IMR-90 (cell line): Measurements from ENCODE around the gene BCO2. TPM values are rescaled to one million over a fixed set of nuclear protein-coding genes. Genes with fewer than 3 reads are reported as not detected.
A peak's percentile ranks its signal among the peaks of the same experiment; 100 is the strongest.

Experiments
- ATAC-seq: fragments of 200-7000 bp; cut with Tn5 transposase; 2 replicates; pipeline ENCODE4 v1.9.1; 2020; ENCODE audit warnings: low read depth, mild to moderate bottlenecking, moderate library complexity
- BruUV-seq: library from RNA; stranded (reverse); fragments of 400-500 nt; replicated peaks from 2 replicates; lab custom pipeline; 2021; lab: Mats Ljungman, UMichigan
- CTCF ChIA-PET: fragments of 300-600 bp; formaldehyde crosslinking; extraction: SDS; loops from one replicate; lab custom pipeline; 2021; ENCODE audit warnings: antibody characterized with exemption; lab: Yijun Ruan, JAX
- POLR2A ChIA-PET: fragments of 300-600 bp; sonication (Branson Sonifier 250); formaldehyde crosslinking; loops from one replicate; lab custom pipeline; 2022; ENCODE audit warnings: antibody characterized with exemption; ENCODE audit not compliant: unreplicated experiment; lab: Charles Lee
- DNase-seq: peaks from one replicate; pipeline ENCODE4 v3.0.0; 2013
- H2AFZ ChIP-seq: replicated peaks from 2 replicates; pipeline ENCODE3; 2013; ENCODE audit warnings: low read length, mild to moderate bottlenecking; ENCODE audit not compliant: poor library complexity
- H2AK5ac ChIP-seq: 2 replicates; pipeline ENCODE4 v1.6.1; 2013; ENCODE audit warnings: low read depth, low read length, inconsistent platforms
- H2AK9ac ChIP-seq: replicated peaks from 2 replicates; pipeline ENCODE3; 2013; ENCODE audit warnings: mild to moderate bottlenecking, low read depth, low read length, moderate library complexity; ENCODE audit not compliant: poor library complexity
- H2BK120ac ChIP-seq: 2 replicates; pipeline ENCODE4 v1.6.1; 2013; ENCODE audit warnings: low read depth, low read length, inconsistent platforms
- H2BK15ac ChIP-seq: 3 replicates; pipeline ENCODE4 v1.6.1; 2013; ENCODE audit warnings: low read depth, low read length, inconsistent platforms
- H2BK20ac ChIP-seq: 2 replicates; pipeline ENCODE4 v1.6.1; 2013; ENCODE audit warnings: low read depth, mild to moderate bottlenecking, inconsistent platforms, low read length, moderate library complexity
- H2BK5ac ChIP-seq: 2 replicates; pipeline ENCODE4 v1.6.1; 2013; ENCODE audit warnings: mild to moderate bottlenecking, low read depth, low read length, inconsistent platforms; ENCODE audit not compliant: poor library complexity, severe bottlenecking
- H3K14ac ChIP-seq: replicated peaks from 2 replicates; pipeline ENCODE4 v1.6.1; 2013; ENCODE audit warnings: low read depth, low read length, inconsistent platforms
- H3K18ac ChIP-seq: 2 replicates; pipeline ENCODE4 v1.6.1; 2013; ENCODE audit warnings: low read depth, low read length, control low read depth
- H3K23ac ChIP-seq: 2 replicates; pipeline ENCODE4 v1.6.1; 2013; ENCODE audit warnings: low read depth, low read length, inconsistent platforms
- H3K27ac ChIP-seq: 2 replicates; pipeline ENCODE4 v1.5.1; 2013; ENCODE audit warnings: mild to moderate bottlenecking, control low read depth, low read length; ENCODE audit not compliant: insufficient read depth
- H3K27me3 ChIP-seq: 2 replicates; pipeline ENCODE4 v1.6.1; 2013; ENCODE audit warnings: low read length; ENCODE audit not compliant: control insufficient read depth, insufficient read depth
- H3K36me3 ChIP-seq: 2 replicates; pipeline ENCODE4 v1.6.1; 2013; ENCODE audit warnings: low read length, mixed read lengths; ENCODE audit not compliant: control insufficient read depth, insufficient read depth
- H3K4ac ChIP-seq: 2 replicates; pipeline ENCODE4 v1.6.1; 2013; ENCODE audit warnings: low read depth, low read length, inconsistent platforms
- H3K4me1 ChIP-seq: 2 replicates; pipeline ENCODE4 v1.6.1; 2013; ENCODE audit warnings: low read length, mixed read lengths; ENCODE audit not compliant: control insufficient read depth, insufficient read depth
- H3K4me2 ChIP-seq: 2 replicates; pipeline ENCODE4 v1.6.1; 2013; ENCODE audit warnings: low read depth, mild to moderate bottlenecking, control low read depth, low read length, moderate library complexity
- H3K4me3 ChIP-seq: 2 replicates; pipeline ENCODE4 v1.5.1; 2013; ENCODE audit warnings: low read depth, mild to moderate bottlenecking, control low read depth, low read length, moderate library complexity; ENCODE audit not compliant: insufficient read depth
- H3K56ac ChIP-seq: 2 replicates; pipeline ENCODE4 v1.6.1; 2013; ENCODE audit warnings: low read length, inconsistent platforms; ENCODE audit not compliant: insufficient read depth; ENCODE audit errors: extremely low read depth
- H3K79me1 ChIP-seq, 2 experiments: 2 replicates each; pipeline ENCODE4 v1.6.1; 2013; ENCODE audit warnings: low read length in 2 of 2, inconsistent platforms in 1 of 2, low read depth in 1 of 2
- H3K9ac ChIP-seq: 2 replicates; pipeline ENCODE4 v1.6.1; 2013; ENCODE audit warnings: low read depth, low read length, control low read depth
- H3K9me1 ChIP-seq: 2 replicates; pipeline ENCODE4 v1.6.1; 2013; ENCODE audit warnings: low read length, inconsistent platforms; ENCODE audit not compliant: insufficient read depth
- H3K9me3 ChIP-seq: 2 replicates; pipeline ENCODE4 v1.6.1; 2013; ENCODE audit warnings: low read length; ENCODE audit not compliant: control insufficient read depth, insufficient read depth
- H4K20me1 ChIP-seq: 2 replicates; pipeline ENCODE4 v1.6.1; 2013; ENCODE audit warnings: low read length, inconsistent platforms; ENCODE audit not compliant: insufficient read depth
- H4K5ac ChIP-seq: 2 replicates; pipeline ENCODE4 v1.6.1; 2013; ENCODE audit warnings: mild to moderate bottlenecking, low read depth, low read length, control low read depth
- H4K8ac ChIP-seq, 2 experiments: 2 replicates each; pipeline ENCODE4 v1.6.1; 2013; ENCODE audit warnings: low read depth in 2 of 2, low read length in 2 of 2, control low read depth in 1 of 2, inconsistent platforms in 1 of 2
- H4K91ac ChIP-seq: 2 replicates; pipeline ENCODE4 v1.6.1; 2013; ENCODE audit warnings: low read depth, low read length, inconsistent platforms; ENCODE audit not compliant: insufficient read depth
- NFE2L2 ChIP-seq: fragments of 150-350 bp; IDR thresholded peaks from 2 replicates; pipeline ENCODE4 v1.6.1; 2016; ENCODE audit warnings: low read depth, mild to moderate bottlenecking, low read length
- RAD21 ChIP-seq: IDR thresholded peaks from 2 replicates; pipeline ENCODE4 v1.6.1; 2012; ENCODE audit warnings: low read length, improper control_type of control experiment
- RCOR1 ChIP-seq: IDR thresholded peaks from 2 replicates; pipeline ENCODE4 v1.6.1; 2012; ENCODE audit warnings: mild to moderate bottlenecking, low read length, improper control_type of control experiment; ENCODE audit not compliant: insufficient replicate concordance
- WGBS, 2 experiments: methylation state at CpG; one replicate each; pipeline versions ENCODE4 v1.1.5 to v1.1.7; 2013; ENCODE audit warnings: missing lambda C conversion rate in 2 of 2; ENCODE audit not compliant: insufficient read length in 1 of 2; ENCODE audit errors: extremely low coverage in 2 of 2; 5-methylcytosine and 5-hydroxymethylcytosine counted together
- dilution Hi-C: fragments of 300-500 bp; cut with HindIII; formaldehyde crosslinking; loops from one replicate; pipeline ENCODE4 v1.14.3; 2018; ENCODE audit warnings: low sequenced_read_pairs; ENCODE audit not compliant: unreplicated experiment
- in situ Hi-C: fragments of 300-500 bp; cut with MboI; formaldehyde crosslinking; loops from 3 replicates; pipeline ENCODE4 v1.14.3; 2019; ENCODE audit warnings: low sequenced_read_pairs, inconsistent platforms, mixed read lengths
- intact Hi-C: fragments of 100-400 bp; cut with micrococcal nuclease; formaldehyde crosslinking; loops from 2 replicates; pipeline ENCODE4 v1.10.0; 2022
- polyA plus RNA-seq, 3 experiments: library from polyadenylated mRNA; depleted of rRNA; stranded (reverse); fragments of >200 nt; gene quantifications; 2 replicates each; pipeline ENCODE4 v1.2.3, GENCODE V29; 2012; ENCODE audit warnings: low replicate concordance in 1 of 3
- total RNA-seq: library from RNA; depleted of rRNA; stranded (reverse); fragments of >200 nt; gene quantifications from 2 replicates; pipeline ENCODE4 v1.2.3, GENCODE V29; 2012

BCO2 gene
- total and polyA plus RNA-seq, 2 of the 4 experiments (the other 2 are of a cell fraction): 0.18 to 0.68 TPM

DNA sequence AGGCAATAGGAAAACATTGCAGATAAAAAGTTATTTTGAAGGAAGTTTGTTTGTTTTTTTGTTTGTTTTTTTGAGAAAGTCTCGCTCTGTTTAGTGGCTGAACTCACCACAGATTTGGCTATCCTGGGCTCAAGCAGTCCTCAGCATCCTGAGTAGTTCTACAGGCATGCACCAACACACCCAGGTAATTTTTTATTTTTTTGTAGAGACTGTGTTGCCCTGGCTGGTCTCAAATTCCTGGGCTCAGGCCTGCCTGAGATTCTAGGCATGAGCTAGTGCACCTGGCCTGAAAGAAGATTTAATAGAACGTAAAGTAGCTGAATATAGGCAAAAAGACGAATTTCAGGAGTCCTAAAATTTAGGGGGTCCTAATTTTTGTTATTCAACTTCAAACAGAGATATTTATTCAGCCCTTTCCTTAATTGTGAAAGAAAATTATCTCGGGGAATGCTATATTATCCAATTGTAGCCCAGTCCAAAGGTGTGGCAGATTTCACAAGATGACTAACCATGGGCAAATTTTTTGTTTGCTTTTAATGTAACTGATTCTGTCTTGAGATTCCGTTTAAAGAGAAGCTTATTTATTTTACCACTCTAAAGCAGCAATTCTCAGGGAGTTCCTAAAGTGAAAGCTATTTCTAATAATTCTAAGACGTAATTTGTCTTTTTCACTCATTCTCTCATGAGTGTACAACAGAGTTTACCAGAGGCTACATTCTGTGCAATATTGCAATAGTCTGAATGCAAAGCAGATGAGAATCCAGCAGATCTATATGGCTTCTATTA, 12.4 kb upstream of the BCO2 start:
- no CpG with 5 or more reads among the region's 6 CpGs for WGBS, 2 experiments
- dilution Hi-C loops: no loop called here
- no peaks in the 10 kb centered on the region for H3K27me3 ChIP-seq
- H4K91ac ChIP-seq: no peak overlapping the region
- no peak overlapping the region for H3K14ac ChIP-seq
- H2AFZ ChIP-seq: no peak overlapping the region
- no TSS peak for BruUV-seq
- no peak overlapping the region for H2AK5ac ChIP-seq
- no peak overlapping the region for H3K23ac ChIP-seq
- H3K4me3 ChIP-seq: no peak overlapping the region
- H2BK15ac ChIP-seq: no peak overlapping the region
- 0 out of 2 replicates have a peak, but pooled peaks cover 3% of the 10 kb centered on the region for H3K9me1 ChIP-seq
- no peak overlapping the region for H3K4ac ChIP-seq
- no peaks in the 10 kb centered on the region for H3K9me3 ChIP-seq
- in situ Hi-C loops: no loop called here
- H3K27ac ChIP-seq: no peak overlapping the region
- peak; percentile 64 for ATAC-seq
- no peak for TF ChIP-seq NFE2L2
- TF ChIP-seq RAD21: no peak
- no peak for TF ChIP-seq RCOR1
- intact Hi-C loops: no loop called here
- H3K4me2 ChIP-seq: peak overlapping the region; percentile 54; the same call in 1 of the 2 replicates
- no peak overlapping the region for H2BK20ac ChIP-seq
- no peak overlapping the region for H3K9ac ChIP-seq
- CTCF ChIA-PET: interaction anchor here (0.6 to 1.4 kb wide), 3 partner anchors 12 to 178 kb away, joined by 3 to 4 read pairs (median 3); partner anchors contain the start of gene BCO2
- peaks cover 7% of the 10 kb centered on the region for H3K4me1 ChIP-seq
- no peak overlapping the region for H3K18ac ChIP-seq
- H2BK5ac ChIP-seq: no peak overlapping the region
- POLR2A ChIA-PET: no interaction called here
- H4K20me1 ChIP-seq: no peaks in the 10 kb centered on the region
- peak; percentile 42 for DNase-seq
- H2AK9ac ChIP-seq: no peak overlapping the region
- H2BK120ac ChIP-seq: no peak overlapping the region; the same call in 1 of the 2 replicates
- no peaks in the 10 kb centered on the region for H3K79me1 ChIP-seq
- no peak overlapping the region for H4K5ac ChIP-seq
- no peak overlapping the region for H4K8ac ChIP-seq
- H3K36me3 ChIP-seq: no peaks in the 10 kb centered on the region
- H3K56ac ChIP-seq: no peak overlapping the region
